DOHH2 (cell line): ENCODE results near the gene OR5B21.

Experiments used
- H3F3A ChIP-seq: fragments of 200-600 bp; sonication (generic), shearing (Covaris generic); 2 replicates; pipeline ENCODE4 v1.6.0; 2016; ENCODE audit warnings: antibody characterized with exemption, mild to moderate bottlenecking; ENCODE audit not compliant: control insufficient read depth, insufficient read depth
- H3K27ac ChIP-seq: fragments of 200-600 bp; sonication (generic); 2 replicates; pipeline ENCODE4 v1.5.1; 2014; ENCODE audit warnings: low read depth, mild to moderate bottlenecking, low read length, moderate library complexity
- H3K27me3 ChIP-seq: fragments of 200-600 bp; sonication (generic); 2 replicates; pipeline ENCODE4 v1.6.1; 2014; ENCODE audit warnings: mild to moderate bottlenecking, low read length, mixed read lengths; ENCODE audit not compliant: control insufficient read depth
- H3K36me3 ChIP-seq: fragments of 200-600 bp; sonication (generic); 2 replicates; pipeline ENCODE4 v1.6.1; 2014; ENCODE audit warnings: mild to moderate bottlenecking, low read length, moderate library complexity, mixed read lengths; ENCODE audit not compliant: control insufficient read depth
- H3K4me1 ChIP-seq: fragments of 200-600 bp; sonication (generic); 2 replicates; pipeline ENCODE4 v1.6.1; 2014; ENCODE audit warnings: mild to moderate bottlenecking, low read length, mixed read lengths; ENCODE audit not compliant: control insufficient read depth
- H3K4me2 ChIP-seq: fragments of 200-600 bp; sonication (generic); 2 replicates; pipeline ENCODE4 v1.6.0; 2014; ENCODE audit warnings: mild to moderate bottlenecking, low read length, moderate library complexity
- H3K4me3 ChIP-seq: fragments of 200-600 bp; sonication (generic); 2 replicates; pipeline ENCODE4 v1.5.1; 2014; ENCODE audit warnings: mild to moderate bottlenecking, low read length, mixed read lengths
- H3K79me2 ChIP-seq: fragments of 200-600 bp; sonication (generic); 2 replicates; pipeline ENCODE4 v1.6.1; 2014; ENCODE audit warnings: mild to moderate bottlenecking, low read length, mixed read lengths; ENCODE audit not compliant: control insufficient read depth
- H3K9me2 ChIP-seq: fragments of 200-600 bp; sonication (generic); replicated peaks from 2 replicates; pipeline ENCODE4 v1.6.1; 2014; ENCODE audit warnings: mild to moderate bottlenecking, low read length, mixed read lengths; ENCODE audit not compliant: control insufficient read depth
- H3K9me3 ChIP-seq: fragments of 200-600 bp; sonication (generic); 2 replicates; pipeline ENCODE4 v1.6.1; 2014; ENCODE audit warnings: antibody characterized with exemption, low read length, mixed read lengths; ENCODE audit not compliant: control insufficient read depth, insufficient read depth
- H4K20me1 ChIP-seq: fragments of 200-600 bp; sonication (generic); 2 replicates; pipeline ENCODE4 v1.6.0; 2014; ENCODE audit warnings: low read depth, mild to moderate bottlenecking, antibody characterized with exemption, low read length, moderate library complexity; ENCODE audit not compliant: control insufficient read depth, insufficient read depth
- CTCF ChIP-seq: fragments of 200-600 bp; sonication (generic); IDR thresholded peaks from one replicate; pipeline ENCODE4 v1.5.1; 2014; ENCODE audit warnings: antibody characterized with exemption, mild to moderate bottlenecking, low read depth, low read length; ENCODE audit not compliant: poor library complexity, severe bottlenecking
- EZH2phosphoT487 ChIP-seq: fragments of 200-600 bp; sonication (generic); IDR thresholded peaks from 2 replicates; pipeline ENCODE4 v1.6.1; 2017; ENCODE audit warnings: borderline replicate concordance, mild to moderate bottlenecking, antibody characterized with exemption, low read length, moderate library complexity, mixed read lengths

The OR5B21 gene

DNA sequence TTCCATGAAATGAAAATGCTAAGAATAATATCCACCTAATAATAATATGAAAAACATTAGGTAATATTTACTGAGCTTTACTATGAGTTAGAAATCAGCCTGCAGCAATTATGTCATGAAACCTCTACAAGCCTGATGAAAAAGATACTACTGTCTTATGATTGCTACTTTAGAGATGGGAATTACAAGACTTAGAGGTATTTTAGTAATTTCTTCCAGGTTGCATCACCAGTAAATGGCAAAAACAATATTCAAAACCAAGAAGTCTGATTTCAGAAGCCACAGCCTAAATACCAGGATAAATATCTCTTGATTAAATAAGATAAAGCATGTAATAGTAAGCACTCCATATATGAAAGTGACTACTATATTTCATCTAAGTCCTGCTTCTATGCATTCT, 13.8 kb downstream of the OR5B21 start:
- H3K27ac ChIP-seq: no peak overlapping the region
- H3K9me2 ChIP-seq: no peaks in the 10 kb centered on the region
- H3K27me3 ChIP-seq: no peaks in the 10 kb centered on the region
- no peak overlapping the region for H3K4me3 ChIP-seq
- no peaks in the 10 kb centered on the region for H3K4me1 ChIP-seq
- no peaks in the 10 kb centered on the region for H3K9me3 ChIP-seq
- H4K20me1 ChIP-seq: no peaks in the 10 kb centered on the region
- H3K4me2 ChIP-seq: no peak overlapping the region
- no peaks in the 10 kb centered on the region for H3K36me3 ChIP-seq
- no peaks in the 10 kb centered on the region for H3K79me2 ChIP-seq
- no peaks in the 10 kb centered on the region for H3F3A ChIP-seq
- TF ChIP-seq CTCF (no peak), EZH2phosphoT487 (no peak)

GRCh38 chr11:58493676-58494075, 14.2 kb downstream of the OR5B21 start:
- Histone ChIP-seq H3K9me2 (no peaks in the 10 kb centered on the region), H3K4me2 (no peak overlapping the region), H3K9me3 (no peaks in the 10 kb centered on the region), H3K4me1 (no peaks in the 10 kb centered on the region), H3K79me2 (no peaks in the 10 kb centered on the region), H3K27me3 (no peaks in the 10 kb centered on the region), H3K27ac (no peak overlapping the region), H3K36me3 (no peaks in the 10 kb centered on the region), H3F3A (no peaks in the 10 kb centered on the region), H3K4me3 (no peak overlapping the region), H4K20me1 (no peaks in the 10 kb centered on the region)
- TF ChIP-seq EZH2phosphoT487: no peak
- TF ChIP-seq CTCF: no peak

GRCh38 chr11:58490827-58491226, 17.1 kb downstream of the OR5B21 start:
- Histone ChIP-seq H3K36me3 (no peaks in the 10 kb centered on the region), H3K9me2 (no peaks in the 10 kb centered on the region), H3K27me3 (no peaks in the 10 kb centered on the region), H3K79me2 (no peaks in the 10 kb centered on the region), H3K4me3 (no peak overlapping the region), H3K9me3 (no peaks in the 10 kb centered on the region), H4K20me1 (no peaks in the 10 kb centered on the region), H3K27ac (no peak overlapping the region), H3K4me1 (no peaks in the 10 kb centered on the region), H3K4me2 (no peak overlapping the region), H3F3A (no peaks in the 10 kb centered on the region)
- no peak for TF ChIP-seq EZH2phosphoT487
- TF ChIP-seq CTCF: no peak

- Histone ChIP-seq H3K9me2 (no peaks in the 10 kb centered on the region), H3K27ac (no peak overlapping the region), H3F3A (no peaks in the 10 kb centered on the region), H3K79me2 (no peaks in the 10 kb centered on the region), H3K27me3 (no peaks in the 10 kb centered on the region), H4K20me1 (no peaks in the 10 kb centered on the region), H3K4me2 (no peak overlapping the region), H3K4me3 (no peak overlapping the region), H3K4me1 (no peaks in the 10 kb centered on the region), H3K9me3 (no peaks in the 10 kb centered on the region), H3K36me3 (no peaks in the 10 kb centered on the region)
- TF ChIP-seq CTCF: no peak
- no peak for TF ChIP-seq EZH2phosphoT487
Observed at GRCh38 chr11:58487170-58487569, 20.7 kb downstream of the OR5B21 start.
